Measurements from ENCODE around the gene CPT1C.
"Not testable (repeated sequence)": the region's sequence is repeated elsewhere in the genome, so short reads cannot be mapped to it uniquely, and the experiment has no call there.

The CPT1C gene

DNA sequence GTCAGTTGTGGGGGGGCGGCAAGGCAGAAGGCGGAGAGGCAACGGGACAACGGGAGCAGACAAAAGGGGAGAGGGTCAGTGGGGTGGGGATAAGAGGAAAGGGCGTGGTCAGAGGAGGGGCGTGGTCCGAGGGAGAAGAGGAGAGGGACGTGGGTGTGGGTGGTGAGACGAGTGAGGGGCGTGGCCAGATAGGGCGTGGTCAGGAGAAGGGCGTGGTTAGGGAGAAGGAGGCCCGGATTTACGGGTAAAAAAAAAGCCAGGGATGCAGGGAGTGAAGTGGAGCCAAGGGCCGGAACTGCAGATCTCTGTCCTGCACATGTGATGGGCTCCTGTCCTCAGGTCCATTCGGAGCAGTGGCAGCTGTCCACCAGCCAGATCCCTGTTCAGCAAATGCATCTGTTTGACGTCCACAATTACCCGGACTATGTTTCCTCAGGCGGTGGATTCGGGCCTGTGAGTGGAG lies 21.5 kb downstream of the CPT1C start:
- DNase-seq = no peak

DNA sequence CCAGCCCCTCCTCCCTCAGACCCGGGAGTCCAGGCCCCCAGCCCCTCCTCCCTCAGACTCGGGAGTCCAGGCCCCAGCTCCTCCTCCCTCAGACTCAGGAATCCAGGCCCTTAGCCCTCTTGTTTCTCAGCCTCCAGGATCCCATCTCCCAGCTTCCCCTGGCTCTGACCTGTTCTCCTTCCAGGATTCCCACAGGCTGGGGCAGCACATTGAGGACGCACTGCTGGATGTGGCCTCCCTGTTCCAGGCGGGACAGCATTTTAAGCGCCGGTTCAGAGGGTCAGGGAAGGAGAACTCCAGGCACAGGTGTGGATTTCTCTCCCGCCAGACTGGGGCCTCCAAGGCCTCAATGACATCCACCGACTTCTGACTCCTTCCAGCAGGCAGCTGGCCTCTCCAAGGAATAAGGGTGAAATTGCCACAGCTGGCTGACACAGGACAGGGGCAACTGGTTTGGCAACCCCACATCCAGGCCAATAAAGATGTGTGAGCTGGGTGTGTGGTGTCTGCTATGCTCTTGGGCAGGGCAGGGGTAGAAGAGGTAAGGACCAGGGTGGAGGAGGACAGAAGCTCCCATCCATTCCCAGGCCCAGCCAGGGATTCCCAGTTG lies 22.4 kb downstream of the CPT1C start:
- no peak for DNase-seq

DNA sequence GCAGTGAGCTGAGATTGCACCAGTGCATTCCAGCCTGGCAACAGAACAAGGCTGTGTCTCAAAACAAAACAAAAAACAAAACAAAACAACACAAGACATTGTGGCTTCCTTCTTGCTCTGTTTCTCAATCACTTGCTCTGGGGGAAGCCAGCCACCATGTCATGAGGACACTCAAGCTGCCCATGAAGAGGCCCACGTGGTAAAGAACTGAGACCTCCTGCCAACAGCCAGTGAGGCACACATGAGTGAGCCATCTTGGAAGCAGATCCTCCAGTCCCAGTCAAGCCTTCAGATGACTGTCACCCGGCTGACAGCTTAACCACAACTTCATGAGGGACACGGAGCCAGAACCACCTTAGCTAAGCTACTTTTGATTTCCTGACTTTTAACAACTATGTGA lies 25.2 kb downstream of the CPT1C start:
- peak; percentile 12 for DNase-seq

DNA sequence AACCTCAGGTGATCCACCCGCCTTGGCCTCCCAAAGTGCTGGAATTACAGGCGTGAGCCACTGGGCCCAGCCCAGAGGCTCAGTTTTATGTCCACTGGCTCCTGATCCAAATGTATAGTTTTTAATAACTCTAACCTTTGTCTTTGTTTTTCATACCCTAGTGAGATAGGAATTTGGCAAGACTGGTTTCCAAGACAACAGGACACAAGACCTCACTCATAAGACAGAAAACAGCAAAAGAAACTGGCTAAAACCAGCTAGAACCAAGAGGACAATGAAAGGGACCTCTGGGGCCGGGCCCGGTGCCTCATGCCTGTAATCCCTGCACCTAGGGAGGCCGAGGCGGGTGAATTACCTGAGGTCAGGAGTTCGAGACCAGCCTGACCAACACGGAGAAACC lies 27.6 kb downstream of the CPT1C start:
- no peak for DNase-seq

DNA sequence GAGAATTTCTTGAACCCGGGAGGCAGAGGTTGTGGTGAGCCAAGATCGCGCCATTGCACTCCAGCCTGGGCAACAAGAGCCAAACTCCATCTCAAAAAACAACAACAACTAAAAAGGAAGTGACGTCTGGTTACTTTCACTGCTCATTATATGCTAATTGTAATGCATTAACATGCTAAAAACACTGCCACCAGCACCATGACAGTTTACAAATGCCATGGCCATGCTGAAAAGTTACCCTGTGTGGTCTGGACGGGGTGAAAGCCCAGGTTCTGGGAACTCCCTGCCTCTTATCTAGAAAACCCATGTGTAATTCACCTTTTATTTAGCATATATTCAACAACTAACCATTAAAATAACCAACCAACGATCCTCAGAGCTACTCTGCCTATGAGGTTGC lies 28.1 kb downstream of the CPT1C start:
- DNase-seq = no peak

DNA sequence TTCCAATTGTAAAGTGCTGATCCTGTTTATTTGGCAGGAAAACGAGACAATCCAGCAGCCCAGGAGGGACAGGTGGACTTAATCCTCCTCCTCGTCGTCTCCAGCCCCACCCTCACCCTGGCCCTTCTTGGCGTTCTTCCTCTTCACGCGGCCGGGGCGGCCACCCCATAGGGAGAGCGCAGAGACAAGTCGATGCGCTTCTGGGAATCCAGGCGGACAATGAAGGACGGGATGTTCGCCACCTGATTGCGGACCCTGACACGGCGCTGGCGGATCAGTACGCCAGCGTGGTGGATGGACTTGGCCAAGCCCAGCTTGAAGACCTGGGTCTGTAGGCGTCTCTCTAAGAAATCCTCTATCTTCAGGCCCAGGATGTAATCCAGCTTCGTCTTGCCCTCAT lies 28.5 kb downstream of the CPT1C start:
- not testable (repeated sequence) for DNase-seq

DNA sequence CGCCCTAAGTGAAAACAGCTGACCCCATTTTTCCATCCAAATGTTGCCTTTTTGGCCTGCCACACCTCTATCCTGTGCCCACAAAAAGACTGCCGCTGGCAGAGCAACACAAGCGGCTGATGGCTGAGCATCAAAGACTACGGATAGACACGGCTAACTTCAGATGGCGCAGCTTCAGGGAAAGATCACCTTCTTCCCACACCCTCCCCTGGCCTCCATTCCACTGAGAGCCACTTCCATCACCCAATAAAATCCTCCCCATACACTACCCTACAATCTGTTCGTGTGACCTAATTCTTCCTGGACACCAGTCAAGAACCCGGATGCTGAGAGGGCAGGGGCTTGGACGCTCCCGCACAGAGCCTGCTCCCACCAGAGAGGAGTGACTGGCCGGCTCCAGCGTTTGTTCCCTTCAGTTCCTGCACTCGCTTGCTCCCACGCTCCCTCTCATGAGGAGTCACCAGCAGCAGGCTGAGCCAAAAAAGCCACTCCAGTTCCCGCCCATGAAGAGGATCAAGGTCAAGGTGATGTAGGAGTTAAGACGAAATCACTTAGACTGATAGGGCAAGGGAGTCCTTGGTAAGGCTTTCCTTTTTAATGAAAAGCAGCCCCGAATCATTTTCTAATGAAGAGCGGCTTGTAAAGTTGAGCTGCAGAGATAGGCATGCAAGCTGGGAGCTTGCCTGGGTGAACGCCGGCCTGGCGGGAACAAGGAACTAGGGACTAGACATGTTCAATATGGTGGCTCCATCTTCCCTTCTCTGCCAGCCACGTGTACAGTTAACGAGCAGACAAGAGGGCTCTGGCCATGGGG lies 36.5 kb downstream of the CPT1C start:
- DNase-seq = no peak

DNA sequence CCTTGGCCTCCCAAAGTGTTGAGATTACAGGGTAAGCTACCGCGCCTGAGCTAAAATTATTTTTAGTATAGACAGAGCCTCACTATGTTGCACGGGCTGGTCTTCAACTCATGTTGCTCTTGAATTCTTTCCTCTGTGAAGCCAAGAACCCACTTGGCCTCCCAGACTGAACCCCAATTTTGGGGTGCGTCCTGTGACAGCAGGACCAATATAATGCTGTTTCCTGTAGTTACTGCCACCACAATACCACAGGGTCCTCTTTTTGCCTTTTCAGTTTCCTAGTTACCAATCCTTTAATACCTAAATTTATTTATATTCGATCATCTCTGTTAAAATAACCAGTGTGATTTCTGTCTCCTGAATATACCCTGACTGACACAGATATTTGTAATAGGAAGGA lies 39.2 kb downstream of the CPT1C start:
- no peak for DNase-seq

DNA sequence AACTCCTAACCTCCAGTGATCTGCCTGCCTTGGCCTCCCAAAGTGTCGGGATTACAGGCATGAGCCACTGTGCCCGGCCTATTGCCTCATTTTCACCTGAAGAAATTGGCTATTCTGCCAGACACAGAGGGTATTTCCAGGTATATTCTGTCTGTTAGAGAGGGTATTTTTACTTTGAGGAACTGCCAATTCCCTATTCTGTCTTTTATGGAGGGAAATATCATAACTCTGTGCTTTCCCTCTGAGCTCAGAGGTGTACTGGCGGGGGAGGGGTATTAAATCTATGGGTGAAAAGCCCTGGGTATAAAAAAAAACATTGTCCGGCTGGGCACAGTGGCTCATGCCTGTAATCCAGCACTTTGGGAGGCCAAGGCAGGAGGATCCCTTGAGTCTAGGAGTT lies 47.4 kb downstream of the CPT1C start:
- no peak for DNase-seq

DNA sequence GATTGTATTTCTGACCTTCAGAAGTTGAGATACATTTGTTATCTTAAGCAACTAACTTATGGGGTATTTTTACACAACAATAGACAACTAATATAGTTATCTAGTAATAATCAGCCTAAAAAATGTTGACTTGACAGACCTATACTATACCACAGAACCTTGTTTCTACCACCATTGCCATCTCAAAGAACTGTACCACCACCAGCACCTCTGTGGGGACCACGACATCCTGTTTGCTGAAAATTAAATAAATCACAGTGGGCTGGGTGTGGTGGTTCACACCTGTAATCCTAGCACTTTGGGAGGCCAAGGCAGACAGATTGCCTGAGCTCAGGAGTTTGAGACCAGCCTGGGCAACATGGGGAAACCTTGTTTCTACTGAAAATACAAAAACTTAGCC lies 48.2 kb downstream of the CPT1C start:
- no peak for DNase-seq

DNA sequence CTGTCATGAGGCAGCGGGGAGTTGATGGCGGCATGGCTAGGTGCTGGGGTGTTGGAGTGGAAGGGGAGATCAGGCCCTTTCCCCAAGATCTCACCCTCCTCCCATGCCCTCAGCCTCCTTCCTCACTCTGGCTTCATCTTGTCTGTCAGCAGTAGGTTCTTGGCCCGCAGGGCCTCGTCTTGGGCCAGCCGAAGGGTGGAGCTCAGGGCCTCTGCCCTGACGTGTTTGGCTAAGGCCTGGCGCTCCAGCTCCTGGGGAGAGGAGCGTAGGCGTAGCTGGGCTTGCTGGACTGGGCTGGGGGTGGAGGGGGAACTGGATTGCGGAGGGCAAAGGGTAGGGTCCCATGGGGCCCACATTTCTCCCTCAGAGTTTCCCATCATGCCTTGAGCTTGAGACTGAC lies 49.0 kb downstream of the CPT1C start:
- DNase-seq = no peak

DNA sequence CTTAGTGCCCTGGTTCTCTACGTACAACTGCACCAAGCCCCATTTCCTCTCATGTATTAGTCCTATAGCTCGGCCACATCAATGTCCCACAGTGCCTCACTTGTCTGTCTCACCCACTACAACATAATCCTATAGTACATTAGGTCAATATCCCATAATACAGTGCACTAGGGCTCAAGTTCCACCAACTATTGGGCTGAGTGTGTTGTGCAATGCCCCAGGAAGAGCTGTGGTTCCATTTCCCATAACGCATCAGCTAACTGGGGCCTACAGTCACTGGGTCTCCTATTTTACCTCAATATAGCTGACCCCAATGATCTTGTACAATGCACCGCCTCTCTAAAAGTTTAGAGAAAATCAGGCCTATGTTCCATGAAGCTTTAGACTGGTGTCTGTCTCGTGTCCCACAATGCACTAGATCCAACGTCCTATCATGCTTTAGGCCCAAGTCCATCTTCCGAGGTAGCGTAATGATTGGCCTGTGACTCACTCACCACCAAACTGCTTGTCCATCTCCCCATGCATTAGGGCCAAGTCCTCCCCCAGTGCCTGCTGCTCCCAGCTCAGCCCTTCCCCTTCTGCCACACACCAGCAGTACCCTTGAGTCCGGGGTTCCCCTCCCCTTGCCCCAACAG lies 50.4 kb downstream of the CPT1C start:
- no peak for DNase-seq

DNA sequence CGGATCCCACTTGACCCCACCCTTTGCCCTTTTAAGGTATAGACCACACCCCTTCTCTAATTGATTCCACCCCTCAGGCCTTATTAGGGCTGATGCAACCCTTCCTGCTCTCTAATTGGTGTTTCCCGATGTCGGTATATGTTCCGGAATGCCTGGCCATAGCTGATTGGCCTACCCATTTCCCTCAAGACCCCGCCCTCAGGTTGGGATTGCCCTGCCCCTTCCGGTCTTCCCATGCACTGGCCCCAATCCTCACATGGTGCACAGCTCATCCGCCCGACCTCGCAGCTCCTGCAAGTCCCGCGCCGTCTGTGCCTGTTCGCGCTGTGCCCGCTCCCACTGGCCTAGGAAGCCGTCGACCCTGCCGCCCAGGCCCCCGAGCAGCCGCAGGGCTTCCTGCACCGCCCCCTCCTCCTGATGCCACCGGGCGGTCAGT lies 54.0 kb downstream of the CPT1C start:
- DNase-seq = no peak

DNA sequence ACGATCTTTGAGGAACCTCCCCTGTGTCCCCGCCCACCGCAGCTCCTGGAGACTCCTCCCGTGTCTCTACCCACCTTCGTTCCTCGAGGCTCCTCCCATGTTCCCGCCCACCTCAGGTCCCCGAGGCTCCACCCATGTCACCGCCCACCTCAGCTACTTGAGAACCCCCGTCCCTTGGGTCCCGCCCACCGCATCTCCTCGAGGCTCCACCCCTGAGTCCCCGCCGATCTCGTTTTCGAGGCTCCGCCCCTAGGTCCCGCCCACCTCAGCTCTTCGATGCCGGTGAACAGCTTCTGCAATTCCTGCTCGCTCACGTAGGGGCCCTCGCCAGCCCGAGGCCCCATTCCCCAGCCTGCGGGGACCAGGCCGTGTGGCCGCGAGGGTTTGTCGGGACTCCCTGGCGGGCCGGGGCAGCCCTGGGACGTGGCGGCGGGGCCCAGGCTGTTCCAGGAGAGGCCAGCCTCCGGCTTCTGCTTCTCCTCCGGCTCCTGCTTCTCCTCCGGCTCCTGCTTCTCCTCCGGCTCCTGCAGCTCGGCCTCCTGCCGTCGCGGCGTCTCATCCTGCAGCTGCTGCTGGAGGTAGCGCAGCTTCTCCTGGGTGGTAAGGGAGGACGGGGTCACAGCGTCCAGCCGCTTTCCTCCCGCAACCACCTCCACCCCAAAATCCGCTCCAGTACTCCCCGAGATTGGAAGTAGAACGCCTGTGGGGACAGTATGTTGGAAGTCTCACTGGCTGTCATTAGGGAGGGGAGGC lies 55.5 kb downstream of the CPT1C start:
- peak; percentile 41 for DNase-seq

DNA sequence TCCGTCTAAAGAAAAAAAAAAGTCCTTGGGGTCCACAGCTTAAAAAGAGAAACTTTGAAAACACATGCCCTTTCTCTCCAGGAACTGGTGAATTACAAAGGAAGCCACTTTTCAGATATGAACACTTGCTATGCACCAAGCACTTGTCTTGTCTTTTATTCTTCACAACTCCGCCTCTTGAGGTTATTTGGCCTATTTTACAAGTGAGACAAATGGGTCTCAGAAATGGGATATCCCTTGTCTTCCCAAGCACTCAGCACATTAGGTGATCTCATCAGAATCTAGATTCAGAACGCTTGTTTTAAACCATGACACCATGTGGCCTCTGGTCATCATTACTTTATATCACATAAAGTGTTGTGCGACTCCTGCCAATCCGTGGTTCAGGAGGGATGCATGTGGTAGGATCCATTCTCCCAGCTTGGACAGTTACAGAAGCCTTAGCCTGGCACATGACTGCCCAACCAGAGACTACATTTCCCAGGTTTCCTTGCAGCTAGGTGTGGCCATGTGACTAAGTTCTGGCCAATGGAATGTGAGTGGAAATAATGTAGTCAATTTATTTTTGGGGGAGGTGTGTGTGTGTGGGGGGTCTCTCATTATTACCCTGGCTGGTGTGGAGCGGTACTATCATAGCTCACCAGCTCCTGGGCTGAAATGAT lies 58.3 kb downstream of the CPT1C start:
- no peak for DNase-seq

DNA sequence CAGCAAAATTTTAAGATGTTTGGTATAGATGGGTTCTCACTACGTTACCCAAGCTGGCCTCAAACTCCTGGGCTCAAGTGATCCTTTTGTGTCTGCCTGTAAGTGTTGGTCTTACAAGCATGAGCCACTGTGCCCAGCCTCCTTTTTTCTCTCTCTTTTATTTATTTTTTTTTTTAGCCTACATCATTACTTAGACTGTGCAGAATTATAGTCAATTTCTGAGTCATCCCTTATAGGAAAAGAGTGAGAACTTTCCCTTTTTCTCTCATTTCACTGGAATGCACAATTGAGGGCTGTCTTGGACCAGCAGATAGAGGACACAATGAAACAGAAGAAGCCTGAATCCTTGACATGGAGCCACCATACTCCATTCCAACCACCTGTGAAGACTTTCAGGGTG lies 58.9 kb downstream of the CPT1C start:
- DNase-seq = no peak

DNA sequence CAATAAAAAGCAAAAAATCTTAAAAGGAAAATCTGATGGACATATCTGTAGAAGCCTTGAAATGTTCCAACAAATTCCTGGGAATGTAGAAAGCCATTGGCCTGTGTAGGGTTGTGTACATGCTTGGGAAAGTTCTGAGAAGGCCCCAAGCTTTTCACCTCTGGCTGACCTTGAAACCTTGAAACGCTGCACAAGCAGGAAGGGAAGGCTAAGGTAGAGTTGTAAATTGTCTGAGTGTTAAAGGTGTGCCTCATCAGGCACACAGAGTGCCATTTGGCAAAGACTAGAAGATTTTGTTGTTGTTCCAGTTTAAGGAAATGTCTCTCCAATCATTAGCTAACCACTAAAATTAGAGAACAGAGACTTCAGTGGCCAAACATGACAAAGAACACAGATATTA lies 61.8 kb downstream of the CPT1C start:
- DNase-seq = no peak

DNA sequence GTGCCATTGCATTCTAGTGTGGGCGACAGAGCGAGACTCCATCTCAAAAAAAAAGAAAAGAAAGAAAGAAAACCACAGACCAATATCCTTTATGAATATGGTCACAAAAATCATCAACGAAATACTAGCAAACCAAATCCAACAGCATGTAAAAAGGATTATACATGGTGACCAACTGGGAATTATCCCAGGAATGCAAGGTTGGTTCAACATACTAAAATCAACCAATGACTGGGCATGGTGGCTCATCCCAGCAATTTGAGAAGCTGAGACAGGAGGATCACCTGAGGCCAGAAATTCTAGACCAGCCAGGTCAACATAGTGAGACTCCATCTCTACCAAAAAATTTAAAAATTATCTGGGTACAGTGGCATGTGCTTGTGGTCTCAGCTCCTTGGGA lies 65.0 kb downstream of the CPT1C start:
- no peak for DNase-seq

DNA sequence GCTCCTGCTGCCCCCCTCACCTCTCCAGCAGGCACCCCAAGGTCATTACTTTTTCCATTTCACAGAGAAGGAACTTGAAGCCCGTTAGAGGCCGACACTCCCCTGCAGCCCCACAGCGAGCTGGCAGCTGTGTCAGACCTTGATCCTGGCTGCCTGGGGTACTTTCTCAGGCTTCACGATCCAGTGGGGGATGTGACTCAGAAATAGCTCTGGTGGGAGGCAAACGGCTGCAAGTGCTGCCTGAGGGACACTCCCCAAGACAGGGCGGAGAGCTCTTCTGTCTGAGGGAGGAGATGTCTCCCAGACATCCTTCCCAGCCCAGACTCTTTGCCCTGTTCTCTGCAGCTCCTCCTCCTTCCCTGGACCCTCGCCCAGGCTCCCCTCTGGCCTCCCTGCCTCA lies 67.4 kb downstream of the CPT1C start:
- DNase-seq = no peak

DNA sequence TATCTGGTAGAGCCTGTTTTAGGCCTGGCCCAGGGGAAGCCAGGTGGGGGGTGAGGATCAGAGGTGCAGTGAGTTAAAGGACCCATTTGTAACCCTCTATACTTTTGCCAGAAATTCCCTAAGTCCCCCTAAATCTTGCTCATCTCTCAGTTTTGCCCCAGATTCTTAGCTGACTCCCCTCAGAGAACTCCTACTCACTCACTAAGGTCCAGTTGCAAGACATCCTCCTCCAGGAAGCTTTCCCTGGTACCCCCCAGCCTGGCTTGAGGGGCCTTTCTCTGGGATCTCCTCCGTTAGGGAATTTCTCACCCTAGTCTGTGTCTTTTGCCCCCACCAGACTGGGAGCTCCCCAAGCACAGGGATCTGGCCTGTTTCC lies 70.3 kb downstream of the CPT1C start:
- no peak for DNase-seq

DNA sequence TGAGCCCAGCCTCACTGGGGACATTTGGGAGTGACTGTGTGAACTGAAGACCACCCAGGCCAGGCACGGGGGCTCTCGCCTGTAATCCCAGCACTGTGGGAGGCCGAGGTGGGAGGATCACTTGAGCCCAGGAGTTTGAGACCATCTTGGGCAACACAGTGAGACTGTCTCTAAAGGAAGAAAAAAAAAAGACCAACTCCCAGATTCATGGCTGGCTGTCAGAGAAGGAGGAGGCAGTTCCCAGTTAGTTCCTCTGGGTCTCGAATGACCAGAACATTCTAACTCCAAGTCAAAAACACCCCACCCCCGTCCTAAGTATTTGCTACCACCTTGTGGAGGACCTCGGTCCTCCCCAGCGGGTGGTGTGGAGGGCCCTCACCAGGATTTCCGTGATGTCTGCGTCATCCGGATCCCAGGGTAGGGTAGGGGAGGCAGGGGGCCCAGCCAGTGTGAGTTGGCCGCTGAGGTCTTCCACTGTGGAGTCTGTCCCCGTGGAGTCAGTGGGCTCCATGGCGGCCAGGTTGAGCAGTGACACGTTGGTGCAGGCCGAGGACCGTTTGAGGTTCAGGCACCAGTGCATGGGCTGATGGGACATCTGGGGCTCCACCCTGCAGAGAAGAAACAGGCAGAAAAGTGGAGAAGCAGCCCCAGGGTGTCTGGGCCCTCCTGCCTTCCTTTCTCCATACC lies 70.9 kb downstream of the CPT1C start:
- DNase-seq = no peak

DNA sequence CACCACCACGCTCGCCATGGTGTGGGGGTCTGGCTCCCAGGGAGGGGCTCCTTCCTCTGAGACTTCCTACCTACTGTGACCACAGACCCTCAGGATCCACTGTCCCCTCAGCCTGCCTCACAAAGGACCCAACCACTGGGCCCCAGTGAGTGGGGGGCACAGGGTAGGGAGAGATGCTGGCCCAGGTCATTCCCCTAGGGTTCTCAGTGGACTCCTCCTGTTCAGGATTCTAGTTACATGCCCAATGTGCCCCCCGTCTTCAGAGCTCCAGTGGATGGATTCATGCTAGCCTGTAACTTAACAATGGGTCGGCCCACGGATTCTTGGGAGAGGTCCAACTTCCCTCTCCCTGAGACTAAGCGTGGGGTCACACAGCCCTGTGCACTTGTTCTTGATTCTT lies 72.3 kb downstream of the CPT1C start, which contains the start of gene TSKS:
Gene TSKS, minus strand, starts transcription at position 77 of the 400 bp plus-strand sequence. Its CDS starts 59 bp downstream, at position 18.
- no peak for DNase-seq

All from activated CD4-positive, alpha-beta T cell treated with anti-CD3 and anti-CD28 coated beads, Interleukin-2, amount 50 U/mL, for 16 hours (primary cell).